Measurements from ENCODE around the gene ADAMTSL4. TPM values are rescaled to one million over a fixed set of nuclear protein-coding genes. Genes with fewer than 3 reads are reported as not detected.

The ADAMTSL4 gene
- total RNA-seq, 1 experiment from 2014 or later = 0.87 TPM

DNA sequence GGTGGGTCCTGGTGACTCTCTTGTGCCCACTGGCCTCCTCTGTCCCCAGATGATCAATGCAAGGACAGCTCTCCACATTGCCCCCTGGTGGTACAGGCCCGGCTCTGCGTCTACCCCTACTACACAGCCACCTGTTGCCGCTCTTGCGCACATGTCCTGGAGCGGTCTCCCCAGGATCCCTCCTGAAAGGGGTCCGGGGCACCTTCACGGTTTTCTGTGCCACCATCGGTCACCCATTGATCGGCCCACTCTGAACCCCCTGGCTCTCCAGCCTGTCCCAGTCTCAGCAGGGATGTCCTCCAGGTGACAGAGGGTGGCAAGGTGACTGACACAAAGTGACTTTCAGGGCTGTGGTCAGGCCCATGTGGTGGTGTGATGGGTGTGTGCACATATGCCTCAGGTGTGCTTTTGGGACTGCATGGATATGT is 10.8 kb downstream of the ADAMTSL4 start:
- H3K79me2 ChIP-seq (ENCODE audit: low read length) = peaks cover 10% of the 10 kb centered on the region; the same call in 1 of the 2 replicates

DNA sequence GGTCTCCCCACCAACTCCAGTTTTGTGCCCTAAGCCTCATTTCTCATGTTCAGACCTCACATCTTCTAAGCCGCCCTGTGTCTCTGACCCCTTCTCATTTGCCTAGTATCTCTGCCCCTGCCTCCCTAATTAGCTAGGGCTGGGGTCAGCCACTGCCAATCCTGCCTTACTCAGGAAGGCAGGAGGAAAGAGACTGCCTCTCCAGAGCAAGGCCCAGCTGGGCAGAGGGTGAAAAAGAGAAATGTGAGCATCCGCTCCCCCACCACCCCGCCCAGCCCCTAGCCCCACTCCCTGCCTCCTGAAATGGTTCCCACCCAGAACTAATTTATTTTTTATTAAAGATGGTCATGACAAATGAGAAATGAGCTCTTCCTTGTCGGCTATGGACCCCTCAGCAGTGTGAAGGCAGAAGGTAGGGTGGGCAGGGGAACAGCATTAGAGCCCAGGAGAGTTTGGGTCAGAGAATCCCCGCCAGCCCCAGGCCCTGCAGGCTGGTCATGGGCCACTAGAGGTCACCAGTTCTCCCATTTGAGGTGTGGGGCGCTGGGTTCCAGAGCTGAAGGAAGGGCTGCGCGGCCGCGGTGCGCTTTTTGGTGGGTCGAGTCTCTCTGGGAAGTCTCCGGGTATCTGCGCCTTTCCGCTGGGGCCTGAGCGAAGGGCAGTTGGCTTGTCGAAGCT is 11.5 kb downstream of the ADAMTSL4 start:
- peaks cover 10% of the 10 kb centered on the region; the same call in 1 of the 2 replicates for H3K79me2 ChIP-seq (ENCODE audit: low read length)
- POLR2A ChIA-PET (ENCODE audit: unreplicated experiment) = interaction anchor here (2.3 kb wide), 1 partner anchor 19 kb away, joined by 31 read pairs; the partner anchor contains the start of gene MCL1

More for the DNA sequence above, 10.8 kb downstream of the ADAMTSL4 start:
- H3K9me2 ChIP-seq (replicated peaks; ENCODE audit: low read length) = no peaks in the 10 kb centered on the region
- peaks cover 37% of the 10 kb centered on the region for H3K4me1 ChIP-seq (ENCODE audit: insufficient read depth, low read length)
- H3K4me2 ChIP-seq (ENCODE audit: low read length) = peak overlapping the region; percentile 94; the same call in 1 of the 2 replicates
- no peaks in the 10 kb centered on the region for H3K27me3 ChIP-seq (ENCODE audit: low read length)
- ChIA-PET POLR2A (ENCODE audit: unreplicated experiment) (no interaction called here), CTCF (interaction anchor here (0.5 to 1.2 kb wide), 3 partner anchors 253 to 446 kb away, joined by 3 to 22 read pairs (median 5); no protein-coding TSS in a partner anchor)
- H3K4me3 ChIP-seq (ENCODE audit: low read length) = no peak overlapping the region
- DNase-seq (peak; percentile 81), ATAC-seq (no peak; the same call in 1 of the 2 replicates)
- peak overlapping the region; percentile 96; the same call in 1 of the 2 replicates for H3K27ac ChIP-seq (ENCODE audit: low read length)
- no TSS peak for BruUV-seq (replicated peaks)
- no peaks in the 10 kb centered on the region for H4K20me1 ChIP-seq (ENCODE audit: low read length)
- H3K36me3 ChIP-seq (ENCODE audit: low read depth, low read length) = no peaks in the 10 kb centered on the region
- H3K9ac ChIP-seq (ENCODE audit: low read length) = no peak overlapping the region
- peaks cover 3% of the 10 kb centered on the region for H3F3A ChIP-seq (ENCODE audit: low read length, unreplicated experiment)
- no peak overlapping the region for H2AFZ ChIP-seq (ENCODE audit: low read length)
- TF ChIP-seq EZH2 (IDR thresholded peaks at IDR 0.05; ENCODE audit: low read length, unreplicated experiment) (no peak), EZH2phosphoT487 (IDR thresholded peaks at IDR 0.05; ENCODE audit: borderline replicate concordance, low read length) (no peak)
- TF ChIP-seq, protein P1, sequence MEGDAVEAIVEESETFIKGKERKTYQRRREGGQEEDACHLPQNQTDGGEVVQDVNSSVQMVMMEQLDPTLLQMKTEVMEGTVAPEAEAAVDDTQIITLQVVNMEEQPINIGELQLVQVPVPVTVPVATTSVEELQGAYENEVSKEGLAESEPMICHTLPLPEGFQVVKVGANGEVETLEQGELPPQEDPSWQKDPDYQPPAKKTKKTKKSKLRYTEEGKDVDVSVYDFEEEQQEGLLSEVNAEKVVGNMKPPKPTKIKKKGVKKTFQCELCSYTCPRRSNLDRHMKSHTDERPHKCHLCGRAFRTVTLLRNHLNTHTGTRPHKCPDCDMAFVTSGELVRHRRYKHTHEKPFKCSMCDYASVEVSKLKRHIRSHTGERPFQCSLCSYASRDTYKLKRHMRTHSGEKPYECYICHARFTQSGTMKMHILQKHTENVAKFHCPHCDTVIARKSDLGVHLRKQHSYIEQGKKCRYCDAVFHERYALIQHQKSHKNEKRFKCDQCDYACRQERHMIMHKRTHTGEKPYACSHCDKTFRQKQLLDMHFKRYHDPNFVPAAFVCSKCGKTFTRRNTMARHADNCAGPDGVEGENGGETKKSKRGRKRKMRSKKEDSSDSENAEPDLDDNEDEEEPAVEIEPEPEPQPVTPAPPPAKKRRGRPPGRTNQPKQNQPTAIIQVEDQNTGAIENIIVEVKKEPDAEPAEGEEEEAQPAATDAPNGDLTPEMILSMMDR (conservative IDR thresholded peaks at IDR 0.05; ENCODE audit: low read depth, low read length) = peak; percentile 97
- intact Hi-C loops (cut with micrococcal nuclease) = loop anchor here (2.0 to 10.0 kb wide), 4 partner anchors 61 to 435 kb away; partner anchors contain the start of genes GOLPH3L and SETDB1
- H3K9me3 ChIP-seq (ENCODE audit: low read length) = no peaks in the 10 kb centered on the region

More for the DNA sequence above, 11.5 kb downstream of the ADAMTSL4 start:
- Histone ChIP-seq H3K4me2 (ENCODE audit: low read length) (peak overlapping the region; percentile 94), H3K9ac (ENCODE audit: low read length) (peak overlapping the region; percentile 89), H3K9me2 (replicated peaks; ENCODE audit: low read length) (no peaks in the 10 kb centered on the region), H3K36me3 (ENCODE audit: low read depth, low read length) (no peaks in the 10 kb centered on the region), H3K27me3 (ENCODE audit: low read length) (no peaks in the 10 kb centered on the region), H3K27ac (ENCODE audit: low read length) (peak overlapping the region; percentile 96), H4K20me1 (ENCODE audit: low read length) (no peaks in the 10 kb centered on the region), H3K9me3 (ENCODE audit: low read length) (no peaks in the 10 kb centered on the region), H2AFZ (ENCODE audit: low read length) (peak overlapping the region; percentile 69), H3K4me3 (ENCODE audit: low read length) (peak overlapping the region; percentile 69), H3F3A (ENCODE audit: low read length, unreplicated experiment) (peaks cover 3% of the 10 kb centered on the region), H3K4me1 (ENCODE audit: insufficient read depth, low read length) (peaks cover 37% of the 10 kb centered on the region)
- DNase-seq = peak; percentile 91
- intact Hi-C loops (cut with micrococcal nuclease) = loop anchor here (1.0 to 10.0 kb wide), 6 partner anchors 19 to 434 kb away; partner anchors contain the start of genes GOLPH3L, MCL1 and SETDB1
- TF ChIP-seq EZH2phosphoT487 (IDR thresholded peaks at IDR 0.05; ENCODE audit: borderline replicate concordance, low read length) (no peak), EZH2 (IDR thresholded peaks at IDR 0.05; ENCODE audit: low read length, unreplicated experiment) (no peak)
- TF ChIP-seq, protein P1 (conservative IDR thresholded peaks at IDR 0.05; ENCODE audit: low read depth, low read length) = peak; percentile 86
- TSS peak; percentile 75 for BruUV-seq (replicated peaks)
- peak; percentile 54 for ATAC-seq
- CTCF ChIA-PET = interaction anchor here (0.5 to 2.2 kb wide), 6 partner anchors 61 to 445 kb away, joined by 3 to 22 read pairs (median 6); partner anchors contain the start of gene ENSA

All from PC-3 (cell line).